ACC112 (cell line): ENCODE results near the gene RRP12.

ENCODE experiments used
- H2AFZ ChIP-seq: fragments of 200-600 bp; sonication (generic); one replicate; pipeline ENCODE4 v1.6.0; 2017; ENCODE audit warnings: antibody characterized with exemption, low read length; ENCODE audit not compliant: unreplicated experiment
- H3K27ac ChIP-seq: fragments of 200-600 bp; sonication (generic); 2 replicates; pipeline ENCODE4 v1.5.1; 2014; ENCODE audit warnings: low read depth, mild to moderate bottlenecking, antibody characterized with exemption, low read length, moderate library complexity
- H3K27me3 ChIP-seq: fragments of 200-600 bp; sonication (generic); 2 replicates; pipeline ENCODE4 v1.6.1; 2014; ENCODE audit warnings: mild to moderate bottlenecking, antibody characterized with exemption, low read length, moderate library complexity, mixed read lengths; ENCODE audit not compliant: insufficient read depth
- H3K36me3 ChIP-seq: fragments of 200-600 bp; sonication (generic); 2 replicates; pipeline ENCODE4 v1.6.1; 2016; ENCODE audit warnings: mild to moderate bottlenecking, antibody characterized with exemption, low read length, moderate library complexity, mixed read lengths; ENCODE audit not compliant: insufficient read depth
- H3K4me1 ChIP-seq: fragments of 200-600 bp; sonication (generic); one replicate; pipeline ENCODE4 v1.6.1; 2016; ENCODE audit warnings: low read length, mixed read lengths; ENCODE audit not compliant: insufficient read depth, unreplicated experiment, control insufficient read depth
- H3K4me3 ChIP-seq: fragments of 200-600 bp; sonication (generic); 2 replicates; pipeline ENCODE4 v1.5.1; 2014; ENCODE audit warnings: mild to moderate bottlenecking, low read depth, low read length
- H3K79me2 ChIP-seq: fragments of 200-600 bp; sonication (generic); one replicate; pipeline ENCODE4 v1.6.0; 2016; ENCODE audit warnings: low read length; ENCODE audit not compliant: control insufficient read depth, unreplicated experiment, insufficient read depth

Gene RRP12

DNA sequence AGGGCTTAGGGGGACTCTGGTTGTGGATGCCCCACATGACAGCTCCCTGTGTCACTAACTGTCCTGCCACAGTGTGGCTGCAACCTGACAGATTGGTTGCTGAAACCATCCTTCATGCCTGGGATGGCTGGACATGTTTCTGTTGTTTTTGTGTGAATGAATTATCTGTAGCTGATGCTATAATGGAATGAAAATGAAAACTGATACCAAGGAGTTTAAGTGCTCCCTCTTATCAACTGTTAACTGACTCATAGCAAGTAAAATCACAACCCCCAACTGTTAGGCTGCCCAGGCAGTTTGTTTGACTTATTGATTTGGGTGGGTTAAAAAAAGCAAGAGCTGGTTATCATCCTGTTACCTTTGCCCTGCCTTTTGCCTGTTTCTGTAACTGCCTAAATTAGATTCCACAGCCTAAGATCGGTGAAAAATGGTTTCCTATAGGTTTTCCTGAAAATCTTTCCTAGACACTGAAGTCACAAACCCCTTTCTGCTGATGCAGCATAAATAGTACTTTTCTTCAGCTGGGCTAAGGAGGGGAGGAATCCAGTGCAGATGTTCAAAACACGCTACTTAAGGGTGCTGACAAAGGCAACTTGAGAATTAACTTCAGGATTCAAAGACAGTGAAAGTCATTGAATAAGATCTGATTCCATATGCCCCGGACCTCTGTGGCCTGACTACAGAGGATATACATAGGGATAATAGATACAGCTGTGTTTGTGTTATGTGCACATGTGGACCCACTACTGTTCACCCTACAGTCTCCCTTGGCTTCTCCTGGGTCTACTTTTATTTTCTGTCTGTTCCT, 72.3 kb downstream of the RRP12 start:
- Histone ChIP-seq H3K79me2 (peaks cover 14% of the 10 kb centered on the region), H3K27me3 (no peaks in the 10 kb centered on the region), H3K4me1 (peaks cover 5% of the 10 kb centered on the region), H2AFZ (no peak overlapping the region), H3K4me3 (no peak overlapping the region), H3K27ac (no peak overlapping the region), H3K36me3 (no peaks in the 10 kb centered on the region)

DNA sequence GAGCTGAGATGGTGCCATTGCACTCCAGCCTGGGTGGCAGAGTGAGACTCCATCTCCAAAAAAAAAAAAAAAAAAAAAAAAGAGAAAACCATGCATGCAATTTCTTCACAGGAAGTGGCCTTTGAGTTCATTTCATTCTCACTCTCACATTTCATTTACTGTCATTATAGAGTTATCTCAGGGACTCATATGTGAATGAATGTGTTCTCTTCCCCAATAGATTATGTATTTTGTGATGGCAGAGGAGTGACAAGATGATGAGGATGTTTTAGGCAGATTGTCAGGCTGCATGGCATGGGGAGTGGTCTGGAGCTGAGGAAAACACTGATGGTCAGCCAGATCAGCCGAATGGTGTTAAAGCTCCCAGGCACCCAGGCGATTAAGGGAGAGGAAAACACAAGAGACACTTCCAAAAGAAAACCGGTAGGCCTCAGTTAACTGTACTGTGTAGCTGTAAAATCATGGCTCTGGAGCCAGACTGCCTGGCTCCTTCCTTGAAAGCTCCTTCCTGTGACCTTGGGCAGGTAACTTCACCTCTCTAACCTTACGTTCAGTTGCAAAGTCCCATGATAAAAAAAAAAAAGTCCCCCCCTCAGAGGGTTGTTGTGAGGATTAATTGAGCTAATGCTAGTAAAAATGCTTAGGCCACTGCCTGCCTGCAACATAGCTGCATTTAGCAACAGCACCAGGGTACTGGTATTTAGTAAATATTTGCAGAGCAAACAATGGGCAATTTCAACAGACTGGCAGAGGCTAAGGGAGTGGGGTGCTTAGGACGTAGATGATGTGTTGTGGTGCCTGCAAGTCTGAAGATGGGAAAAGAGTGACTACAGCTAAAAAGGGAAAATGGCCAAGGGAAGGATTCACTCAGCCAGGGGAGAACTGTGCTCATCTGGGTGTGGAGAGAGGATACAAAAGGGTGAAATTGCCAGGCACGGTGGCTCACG, 73.5 kb downstream of the RRP12 start:
- peaks cover 12% of the 10 kb centered on the region for H3K79me2 ChIP-seq
- H3K27me3 ChIP-seq: no peaks in the 10 kb centered on the region
- H2AFZ ChIP-seq: no peak overlapping the region
- peaks cover 5% of the 10 kb centered on the region for H3K4me1 ChIP-seq
- no peak overlapping the region for H3K27ac ChIP-seq
- no peak overlapping the region for H3K4me3 ChIP-seq
- no peaks in the 10 kb centered on the region for H3K36me3 ChIP-seq

DNA sequence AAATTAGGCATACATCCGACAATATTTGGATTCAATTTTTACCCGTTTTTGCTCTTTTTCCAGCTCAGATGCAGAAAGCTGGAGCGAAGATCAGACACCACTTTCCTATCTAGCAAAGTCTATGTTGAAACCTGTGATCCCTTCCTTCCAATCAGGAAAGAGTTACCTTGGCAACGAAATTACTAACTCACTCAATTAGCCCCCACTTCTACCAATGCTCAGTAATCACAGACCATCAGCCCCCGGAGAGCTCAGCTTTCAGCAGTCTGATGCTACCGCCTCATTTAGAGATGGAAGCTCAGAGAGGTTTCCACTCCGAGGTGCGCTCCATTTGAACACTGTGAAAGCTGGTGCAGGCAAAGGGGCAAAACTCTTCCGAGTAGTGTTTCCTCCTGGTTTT, 75.4 kb downstream of the RRP12 start:
- no peak overlapping the region for H3K27ac ChIP-seq

DNA sequence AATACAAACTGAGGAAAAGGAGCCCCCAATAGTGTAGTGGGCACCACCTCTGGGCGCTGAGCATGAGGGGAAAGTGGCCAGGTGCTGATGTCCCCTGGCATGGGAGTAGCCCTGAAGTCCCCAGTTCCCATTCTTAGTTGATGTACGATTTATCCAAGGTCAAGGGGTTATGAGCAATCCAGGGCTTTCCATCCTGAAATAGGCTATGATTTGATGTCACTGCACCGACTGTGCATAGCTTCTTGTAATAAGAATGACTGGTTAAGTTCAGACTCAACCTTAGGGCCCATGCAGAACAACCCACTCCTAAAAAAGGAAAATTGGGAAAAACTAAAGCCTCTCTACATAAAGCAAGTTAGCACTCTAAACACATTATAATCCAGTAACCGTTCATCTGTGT, 77.6 kb downstream of the RRP12 start:
- Histone ChIP-seq H3K4me3 (no peak overlapping the region), H3K4me1 (peaks cover 4% of the 10 kb centered on the region), H2AFZ (no peak overlapping the region), H3K27me3 (peaks cover 26% of the 10 kb centered on the region), H3K27ac (no peak overlapping the region), H3K79me2 (no peaks in the 10 kb centered on the region), H3K36me3 (no peaks in the 10 kb centered on the region)

More for the DNA sequence above, 75.4 kb downstream of the RRP12 start:
- H3K4me1 ChIP-seq: no peaks in the 10 kb centered on the region
- H3K36me3 ChIP-seq: no peaks in the 10 kb centered on the region
- H3K79me2 ChIP-seq: no peaks in the 10 kb centered on the region
- peaks cover 16% of the 10 kb centered on the region for H3K27me3 ChIP-seq
- H2AFZ ChIP-seq: no peak overlapping the region
- H3K4me3 ChIP-seq: no peak overlapping the region

DNA sequence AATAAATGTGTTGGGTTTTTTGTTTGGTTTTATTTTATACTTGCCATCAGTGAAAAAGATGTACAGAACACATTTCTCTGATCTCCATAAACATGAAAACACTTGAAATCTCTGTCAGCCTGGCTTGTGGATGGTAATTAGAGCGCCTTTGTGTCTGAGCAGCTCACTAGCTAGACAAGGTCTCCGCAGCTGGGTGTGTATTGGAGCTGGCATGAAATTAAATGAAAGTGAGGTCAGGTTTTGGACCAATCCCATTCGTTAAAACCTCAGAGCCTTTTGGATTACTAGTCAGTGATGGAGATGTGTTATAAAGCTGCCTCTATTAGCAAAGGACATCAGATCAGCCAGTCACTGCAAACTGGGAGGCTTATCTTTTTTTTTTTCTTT, 79.3 kb downstream of the RRP12 start:
- Histone ChIP-seq H3K27me3 (peaks cover 26% of the 10 kb centered on the region), H2AFZ (no peak overlapping the region), H3K79me2 (no peaks in the 10 kb centered on the region), H3K36me3 (no peaks in the 10 kb centered on the region), H3K4me3 (no peak overlapping the region), H3K4me1 (peaks cover 4% of the 10 kb centered on the region), H3K27ac (no peak overlapping the region)

DNA sequence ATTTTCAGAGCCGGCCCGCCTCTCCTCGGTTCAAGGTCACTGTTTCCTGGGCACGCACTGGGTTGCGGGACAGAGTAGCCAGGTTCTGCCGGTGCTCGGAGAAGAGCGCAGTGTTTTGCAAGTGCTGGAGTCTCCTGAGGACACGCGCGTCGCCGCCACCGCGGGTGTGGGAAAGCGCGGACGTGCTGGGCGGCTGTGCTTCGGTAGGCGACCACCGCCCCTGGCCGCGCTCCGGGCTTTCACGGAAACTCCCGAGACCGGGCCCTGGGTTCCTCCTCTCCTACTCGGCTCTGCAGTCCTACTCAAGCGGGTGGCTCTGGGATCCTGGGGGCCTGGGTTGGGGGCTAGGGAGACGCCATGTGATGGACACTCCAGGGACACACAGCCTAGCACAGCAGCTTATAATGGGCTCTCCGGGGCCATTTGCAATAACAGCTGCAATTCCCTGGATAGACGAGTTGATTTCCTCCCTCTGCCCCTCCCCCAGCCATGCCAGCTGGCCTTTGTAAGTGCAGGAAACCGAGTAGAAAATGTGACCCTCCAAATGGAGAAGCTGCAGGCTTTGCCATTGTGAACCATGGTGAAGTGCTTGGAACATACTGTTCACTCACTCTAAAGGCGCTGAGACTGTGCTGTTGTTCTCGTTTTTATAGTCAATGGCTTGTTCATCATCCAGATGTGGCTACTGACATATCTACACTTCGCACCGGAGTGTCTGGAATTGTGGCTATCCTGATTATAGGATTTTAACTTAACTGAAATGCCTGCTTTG, 79.9 kb downstream of the RRP12 start:
- no peak overlapping the region for H2AFZ ChIP-seq
- peaks cover 4% of the 10 kb centered on the region for H3K4me1 ChIP-seq
- no peaks in the 10 kb centered on the region for H3K79me2 ChIP-seq
- no peak overlapping the region for H3K27ac ChIP-seq
- H3K27me3 ChIP-seq: peaks cover 26% of the 10 kb centered on the region
- no peaks in the 10 kb centered on the region for H3K36me3 ChIP-seq
- H3K4me3 ChIP-seq: peak overlapping the region; percentile 85; the same call in 1 of the 2 replicates

DNA sequence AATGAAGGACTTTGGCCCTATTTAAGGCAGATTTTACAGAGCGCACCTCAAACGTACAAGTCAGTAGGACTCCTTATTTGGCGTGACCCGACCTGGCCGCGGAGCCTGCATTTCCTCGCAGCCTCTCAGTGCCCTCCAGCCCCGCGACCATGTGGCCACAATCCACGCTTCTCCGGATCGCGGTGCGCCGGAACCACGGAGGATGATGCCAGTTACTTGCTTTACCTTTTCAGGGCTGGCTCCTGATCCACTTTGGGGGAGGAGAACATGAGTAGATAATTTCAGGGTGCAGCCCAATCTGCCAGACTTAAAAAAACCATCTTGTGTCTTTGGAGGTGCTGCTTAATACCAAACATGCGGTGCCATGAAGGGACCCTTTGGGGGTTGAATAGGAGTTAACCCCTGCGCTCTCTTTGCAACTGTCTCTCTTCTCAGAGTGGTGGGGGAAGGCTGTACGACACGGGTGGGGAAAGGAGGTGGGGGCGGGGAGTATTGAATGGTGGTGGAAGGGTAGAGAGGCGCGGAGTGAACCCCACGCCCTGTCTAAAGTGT, 80.6 kb downstream of the RRP12 start:
- Histone ChIP-seq H3K4me3 (peak overlapping the region; percentile 85), H3K4me1 (peaks cover 4% of the 10 kb centered on the region), H3K27ac (no peak overlapping the region), H2AFZ (peak overlapping the region; percentile 98), H3K27me3 (peaks cover 26% of the 10 kb centered on the region), H3K36me3 (no peaks in the 10 kb centered on the region), H3K79me2 (no peaks in the 10 kb centered on the region)

DNA sequence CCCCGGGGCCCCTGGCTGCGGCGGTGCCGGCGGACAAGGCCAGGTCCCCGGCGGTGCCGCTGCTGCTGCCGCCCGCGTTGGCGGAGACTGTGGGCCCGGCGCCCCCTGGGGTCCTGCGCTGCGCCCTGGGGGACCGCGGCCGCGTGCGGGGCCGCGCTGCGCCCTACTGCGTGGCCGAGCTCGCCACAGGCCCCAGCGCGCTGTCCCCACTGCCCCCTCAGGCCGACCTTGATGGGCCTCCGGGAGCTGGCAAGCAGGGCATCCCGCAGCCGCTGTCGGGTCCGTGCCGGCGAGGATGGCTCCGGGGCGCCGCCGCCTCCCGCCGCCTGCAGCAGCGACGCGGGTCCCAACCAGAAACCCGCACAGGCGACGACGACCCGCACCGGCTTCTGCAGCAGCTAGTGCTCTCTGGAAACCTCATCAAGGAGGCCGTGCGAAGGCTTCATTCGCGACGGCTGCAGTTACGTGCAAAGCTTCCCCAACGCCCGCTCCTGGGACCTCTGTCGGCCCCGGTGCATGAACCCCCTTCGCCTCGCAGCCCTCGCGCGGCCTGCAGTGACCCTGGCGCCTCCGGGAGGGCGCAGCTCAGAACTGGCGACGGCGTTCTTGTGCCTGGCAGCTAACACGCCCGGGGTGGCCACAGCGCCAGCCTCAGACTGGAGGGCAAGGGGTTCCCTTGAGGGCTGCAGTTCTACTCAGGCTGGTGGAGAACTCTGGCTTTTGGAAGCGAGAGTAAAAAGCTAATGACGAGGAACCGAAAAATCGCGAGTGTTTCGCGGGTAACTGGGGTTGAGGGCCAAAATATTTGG, 81.3 kb downstream of the RRP12 start:
- Histone ChIP-seq H3K27me3 (peaks cover 26% of the 10 kb centered on the region), H3K27ac (no peak overlapping the region), H3K36me3 (no peaks in the 10 kb centered on the region), H2AFZ (peak overlapping the region; percentile 98), H3K4me3 (peak overlapping the region; percentile 85), H3K4me1 (peaks cover 4% of the 10 kb centered on the region), H3K79me2 (no peaks in the 10 kb centered on the region)

DNA sequence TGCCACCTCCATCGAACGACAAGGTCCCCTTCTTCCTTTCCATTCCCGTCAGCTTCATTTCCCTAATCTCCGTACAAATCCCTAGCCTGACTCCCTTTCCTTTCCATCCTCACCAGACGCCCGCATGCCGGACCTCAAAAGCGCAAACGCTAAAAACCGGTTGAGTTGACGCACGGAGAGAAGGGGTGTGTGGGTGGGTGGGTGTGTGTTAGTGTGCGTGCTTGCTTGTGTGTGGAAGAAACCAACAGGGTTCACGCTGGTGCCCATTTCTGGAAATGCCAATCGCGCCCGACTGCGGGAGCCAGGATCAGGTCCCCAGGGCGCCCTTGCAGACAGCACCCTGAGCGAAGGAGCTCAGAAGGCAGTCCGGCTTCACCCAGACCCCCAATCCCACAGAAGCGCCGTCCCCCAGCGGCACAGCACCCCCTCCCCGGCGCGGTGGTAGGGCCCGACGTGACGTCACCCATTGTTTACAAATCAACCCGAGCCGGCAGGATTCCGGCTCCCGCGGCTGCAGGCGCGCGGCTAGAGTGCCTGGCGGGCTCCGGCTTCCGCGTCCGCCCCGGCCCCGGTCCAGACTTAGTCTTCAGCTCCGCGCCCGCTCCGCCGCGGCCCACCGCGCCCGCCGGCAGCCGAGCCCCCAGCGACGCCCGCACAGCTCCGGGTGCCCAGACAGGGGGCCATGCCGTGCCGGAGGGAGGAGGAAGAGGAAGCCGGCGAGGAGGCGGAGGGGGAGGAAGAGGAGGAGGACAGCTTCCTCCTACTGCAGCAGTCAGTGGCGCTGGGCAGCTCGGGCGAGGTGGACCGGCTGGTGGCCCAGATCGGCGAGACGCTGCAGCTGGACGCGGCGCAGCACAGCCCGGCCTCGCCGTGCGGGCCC, 82.1 kb downstream of the RRP12 start, which contains the start of gene FRAT1:
Gene FRAT1 (plus strand): TSS at position 500 of the 880 bp plus-strand sequence. CDS start 183 bp downstream, at position 683.
- no peaks in the 10 kb centered on the region for H3K79me2 ChIP-seq
- peak within 1 kb of the TSS; percentile 85 for H3K4me3 ChIP-seq
- H3K27me3 ChIP-seq: peaks cover 26% of the 10 kb centered on the region
- peak within 1 kb of the TSS; percentile 89 for H3K27ac ChIP-seq
- H3K4me1 ChIP-seq: peaks cover 4% of the 10 kb centered on the region
- H3K36me3 ChIP-seq: no peaks in the 10 kb centered on the region
- peak within 1 kb of the TSS; percentile 99 for H2AFZ ChIP-seq
